ENCODE measurements around the gene BAZ2B. TPM values are rescaled to one million over a fixed set of nuclear protein-coding genes. Genes with fewer than 3 reads are reported as not detected.

BAZ2B gene
- total RNA-seq, 1 experiment from 2014 or later: 5.9 TPM

- no peak for DNase-seq (ENCODE audit: low read depth)
Observed at GRCh38 chr2:159462961-159463360, 153.4 kb downstream of the BAZ2B start.

- DNase-seq (ENCODE audit: low read depth): no peak
Observed at GRCh38 chr2:159462201-159462785, 154.1 kb downstream of the BAZ2B start.

GRCh38 chr2:159461076-159461475 lies 155.3 kb downstream of the BAZ2B start:
- DNase-seq (ENCODE audit: low read depth): no peak

- no peak for DNase-seq (ENCODE audit: low read depth)
Observed at GRCh38 chr2:159460227-159460626, 156.1 kb downstream of the BAZ2B start.

- DNase-seq (ENCODE audit: low read depth): no peak
Observed at GRCh38 chr2:159459279-159459678, 157.1 kb downstream of the BAZ2B start.

- DNase-seq (ENCODE audit: low read depth): no peak
Observed at GRCh38 chr2:159457589-159457988, 158.8 kb downstream of the BAZ2B start.

- DNase-seq (ENCODE audit: low read depth): no peak
Observed at GRCh38 chr2:159456500-159457426, 159.6 kb downstream of the BAZ2B start.

GRCh38 chr2:159455330-159455918 lies 160.9 kb downstream of the BAZ2B start:
- DNase-seq (ENCODE audit: low read depth): no peak

- no peak for DNase-seq (ENCODE audit: low read depth)
Observed at GRCh38 chr2:159454185-159454584, 162.2 kb downstream of the BAZ2B start.

- DNase-seq (ENCODE audit: low read depth): no peak
Observed at GRCh38 chr2:159450180-159450579, 166.2 kb downstream of the BAZ2B start.

GRCh38 chr2:159449504-159450124 lies 166.7 kb downstream of the BAZ2B start:
- no peak for DNase-seq (ENCODE audit: low read depth)

GRCh38 chr2:159446817-159447216 lies 169.5 kb downstream of the BAZ2B start:
- no peak for DNase-seq (ENCODE audit: low read depth)

- no peak for DNase-seq (ENCODE audit: low read depth)
Observed at GRCh38 chr2:159446201-159446600, 170.1 kb downstream of the BAZ2B start.

GRCh38 chr2:159445307-159445706 lies 171.0 kb downstream of the BAZ2B start:
- no peak for DNase-seq (ENCODE audit: low read depth)

GRCh38 chr2:159444754-159445153 lies 171.6 kb downstream of the BAZ2B start:
- DNase-seq (ENCODE audit: low read depth): no peak

GRCh38 chr2:159442159-159442852 lies 174.0 kb downstream of the BAZ2B start:
- DNase-seq (ENCODE audit: low read depth): no peak

- no peak for DNase-seq (ENCODE audit: low read depth)
Observed at GRCh38 chr2:159441182-159441581, 175.2 kb downstream of the BAZ2B start.

GRCh38 chr2:159439421-159439820 lies 176.9 kb downstream of the BAZ2B start:
- no peak for DNase-seq (ENCODE audit: low read depth)

- DNase-seq (ENCODE audit: low read depth): no peak
Observed at GRCh38 chr2:159438720-159439353, 177.5 kb downstream of the BAZ2B start.

GRCh38 chr2:159438284-159438683 lies 178.1 kb downstream of the BAZ2B start:
- no peak for DNase-seq (ENCODE audit: low read depth)

- no peak for DNase-seq (ENCODE audit: low read depth)
Observed at GRCh38 chr2:159432610-159433009, 183.7 kb downstream of the BAZ2B start.
